PFSK-1 (cell line): ENCODE data around the gene EVI5.

Experiments
- FOXP2 ChIP-seq: optimal IDR thresholded peaks from 2 replicates; pipeline ENCODE3; 2011; ENCODE audit warnings: borderline replicate concordance, control low read depth, inconsistent platforms; ENCODE audit not compliant: insufficient read depth; ENCODE audit errors: extremely low read length, extremely low read depth
- POLR2AphosphoS5 ChIP-seq: IDR thresholded peaks from 2 replicates; pipeline ENCODE4 v1.6.1; 2012; ENCODE audit warnings: low read depth, mild to moderate bottlenecking, control low read depth, low read length, moderate library complexity
- REST ChIP-seq, 2 experiments: IDR thresholded peaks; 2 replicates each; pipeline versions ENCODE4 v1.6.1 to v1.8.0; 2011 to 2012; ENCODE audit warnings: low read depth in 2 of 2, low read length in 2 of 2, control low read depth in 1 of 2, inconsistent platforms in 1 of 2, mild to moderate bottlenecking in 1 of 2, moderate library complexity in 1 of 2; ENCODE audit not compliant: insufficient read depth in 1 of 2
- SIN3A ChIP-seq: IDR thresholded peaks from 2 replicates; pipeline ENCODE4 v1.6.1; 2012; ENCODE audit warnings: mild to moderate bottlenecking, low read length, moderate library complexity, borderline replicate concordance; ENCODE audit not compliant: insufficient read depth
- TAF1 ChIP-seq: IDR thresholded peaks from 2 replicates; pipeline ENCODE4 v1.6.1; 2012; ENCODE audit warnings: low read length, control low read depth, borderline replicate concordance; ENCODE audit not compliant: insufficient read depth

The EVI5 gene

GRCh38 chr1:92459871-92460320 lies 325.0 kb downstream of the EVI5 start:
- TF ChIP-seq SIN3A = no peak
- TF ChIP-seq FOXP2 = no peak
- no peak for TF ChIP-seq TAF1
- TF ChIP-seq POLR2AphosphoS5 = no peak
- no peak for TF ChIP-seq REST (IDR thresholded peaks at IDR 0.05; ENCODE audit: insufficient read depth in 1 of 2, low read depth in 2 of 2, low read length in 2 of 2)
